HS-5 (cell line): ENCODE results near the gene CRY1.
A peak's percentile ranks its signal among the peaks of the same experiment; 100 is the strongest.
"Not testable (repeated sequence)": the region's sequence is repeated elsewhere in the genome, so short reads cannot be mapped to it uniquely, and the experiment has no call there.

Experiments used
- DNase-seq: peaks from one replicate; pipeline ENCODE4 v3.0.0-alpha.2; 2012; ENCODE audit warnings: low read depth

Gene CRY1

GRCh38 chr12:106999446-106999845 lies 93.9 kb downstream of the CRY1 start:
- no peak for DNase-seq

GRCh38 chr12:106997916-106998315 lies 95.4 kb downstream of the CRY1 start:
- no peak for DNase-seq

GRCh38 chr12:106996102-106996501 lies 97.2 kb downstream of the CRY1 start:
- DNase-seq, result not testable (repeated sequence)

- DNase-seq, result no peak
Measured at GRCh38 chr12:106994579-106995220, 98.6 kb downstream of the CRY1 start.

GRCh38 chr12:106987846-106988245 lies 105.5 kb downstream of the CRY1 start:
- DNase-seq, result no peak

- peak; percentile 78 for DNase-seq
Measured at GRCh38 chr12:106986625-106987389, 106.5 kb downstream of the CRY1 start, which contains the start of gene MTERF2. Gene MTERF2, minus strand, starts transcription at chr12:106987146. Its CDS starts 8,432 bp downstream, at chr12:106978714.

GRCh38 chr12:106986135-106986534 lies 107.2 kb downstream of the CRY1 start:
- no peak for DNase-seq

- no peak for DNase-seq
Measured at GRCh38 chr12:106985479-106985878, 107.9 kb downstream of the CRY1 start.

- DNase-seq, result no peak
Measured at GRCh38 chr12:106984588-106985137, 108.7 kb downstream of the CRY1 start.

- DNase-seq, result no peak
Measured at GRCh38 chr12:106982229-106982628, 111.1 kb downstream of the CRY1 start.

- no peak for DNase-seq
Measured at GRCh38 chr12:106981788-106982187, 111.6 kb downstream of the CRY1 start.

- no peak for DNase-seq
Measured at GRCh38 chr12:106980944-106981343, 112.4 kb downstream of the CRY1 start.

GRCh38 chr12:106978035-106978800 lies 115.1 kb downstream of the CRY1 start:
- DNase-seq, result no peak

- DNase-seq, result no peak
Measured at GRCh38 chr12:106976668-106977067, 116.7 kb downstream of the CRY1 start.

GRCh38 chr12:106975993-106976658 lies 117.2 kb downstream of the CRY1 start:
- no peak for DNase-seq

- no peak for DNase-seq
Measured at GRCh38 chr12:106975098-106975497, 118.3 kb downstream of the CRY1 start.

GRCh38 chr12:106974511-106974910 lies 118.8 kb downstream of the CRY1 start:
- no peak for DNase-seq

- DNase-seq, result no peak
Measured at GRCh38 chr12:106973545-106973944, 119.8 kb downstream of the CRY1 start.

GRCh38 chr12:106971065-106971464 lies 122.3 kb downstream of the CRY1 start:
- DNase-seq, result no peak

- DNase-seq, result no peak
Measured at GRCh38 chr12:106964526-106964925, 128.8 kb downstream of the CRY1 start.

- DNase-seq, result no peak
Measured at GRCh38 chr12:106962286-106962685, 131.1 kb downstream of the CRY1 start.

- no peak for DNase-seq
Measured at GRCh38 chr12:106960443-106960842, 132.9 kb downstream of the CRY1 start.
